H9 (cell line): ENCODE data around the gene FBRSL1. TPM values are rescaled to one million over a fixed set of nuclear protein-coding genes. Genes with fewer than 3 reads are reported as not detected.

Experiments
- DNase-seq: peaks from one replicate; pipeline ENCODE4 v3.0.0-alpha.2; 2017
- H2AFZ ChIP-seq: one replicate; pipeline ENCODE4 v1.6.1; 2013; ENCODE audit warnings: mild to moderate bottlenecking, low read length, control low read depth, moderate library complexity
- H2AK5ac ChIP-seq: 2 replicates; pipeline ENCODE4 v1.6.1; 2013; ENCODE audit warnings: low read length, control low read depth, mixed read lengths; ENCODE audit not compliant: insufficient read length
- H2BK120ac ChIP-seq: one replicate; pipeline ENCODE4 v1.6.1; 2013; ENCODE audit warnings: low read depth, mild to moderate bottlenecking, low read length, control low read depth, inconsistent platforms; ENCODE audit not compliant: poor library complexity, severe bottlenecking
- H2BK12ac ChIP-seq: 2 replicates; pipeline ENCODE4 v1.6.1; 2013; ENCODE audit warnings: low read length, control low read depth, mixed read lengths, low read depth; ENCODE audit not compliant: insufficient read length
- H2BK15ac ChIP-seq: 2 replicates; pipeline ENCODE4 v1.6.1; 2013; ENCODE audit warnings: low read depth, low read length, control low read depth
- H2BK20ac ChIP-seq: one replicate; pipeline ENCODE4 v1.6.1; 2013; ENCODE audit warnings: low read depth, mild to moderate bottlenecking, low read length, control low read depth, inconsistent platforms; ENCODE audit not compliant: poor library complexity, severe bottlenecking
- H2BK5ac ChIP-seq: 2 replicates; pipeline ENCODE4 v1.6.1; 2013; ENCODE audit warnings: low read length, control low read depth, mixed read lengths; ENCODE audit not compliant: insufficient read length
- H3K14ac ChIP-seq: 2 replicates; pipeline ENCODE4 v1.6.1; 2013; ENCODE audit warnings: low read length, control low read depth; ENCODE audit not compliant: insufficient read depth
- H3K18ac ChIP-seq: 2 replicates; pipeline ENCODE4 v1.6.1; 2013; ENCODE audit warnings: low read depth, mild to moderate bottlenecking, mixed read lengths, low read length, control low read depth; ENCODE audit not compliant: insufficient read length
- H3K23ac ChIP-seq: 2 replicates; pipeline ENCODE4 v1.6.1; 2013; ENCODE audit warnings: low read length, control low read depth, mixed read lengths, low read depth; ENCODE audit not compliant: insufficient read length
- H3K23me2 ChIP-seq: 2 replicates; pipeline ENCODE4 v1.6.1; 2013; ENCODE audit warnings: low read depth, mild to moderate bottlenecking, mixed read lengths, low read length, control low read depth; ENCODE audit not compliant: insufficient read length, poor library complexity, severe bottlenecking
- H3K27ac ChIP-seq: 2 replicates; pipeline ENCODE4 v1.5.1; 2013; ENCODE audit warnings: low read length, control low read depth, mixed read lengths, low read depth; ENCODE audit not compliant: insufficient read length
- H3K27me3 ChIP-seq: 2 replicates; pipeline ENCODE4 v1.6.1; 2013; ENCODE audit warnings: low read length, control low read depth, inconsistent platforms; ENCODE audit not compliant: insufficient read depth
- H3K4ac ChIP-seq: 2 replicates; pipeline ENCODE4 v1.6.1; 2013; ENCODE audit warnings: low read depth, mild to moderate bottlenecking, control low read depth, inconsistent platforms, low read length, moderate library complexity
- H3K4me1 ChIP-seq: 2 replicates; pipeline ENCODE4 v1.6.1; 2013; ENCODE audit warnings: low read length, control low read depth, inconsistent platforms; ENCODE audit not compliant: insufficient read depth
- H3K4me2 ChIP-seq: 2 replicates; pipeline ENCODE4 v1.6.1; 2013; ENCODE audit warnings: low read length, control low read depth, mixed read lengths; ENCODE audit not compliant: insufficient read length, insufficient read depth
- H3K56ac ChIP-seq: 2 replicates; pipeline ENCODE4 v1.6.1; 2013; ENCODE audit warnings: low read depth, mild to moderate bottlenecking, mixed read lengths, low read length, control low read depth; ENCODE audit not compliant: insufficient read length
- H3K79me1 ChIP-seq: 2 replicates; pipeline ENCODE4 v1.6.1; 2013; ENCODE audit warnings: low read depth, mild to moderate bottlenecking, moderate library complexity, low read length, control low read depth, inconsistent platforms; ENCODE audit not compliant: insufficient read depth, poor library complexity, severe bottlenecking
- H3K79me2 ChIP-seq: 2 replicates; pipeline ENCODE4 v1.6.1; 2013; ENCODE audit warnings: low read length, control low read depth, inconsistent platforms; ENCODE audit not compliant: insufficient read depth
- H3K9ac ChIP-seq: 2 replicates; pipeline ENCODE4 v1.6.1; 2013; ENCODE audit warnings: low read length, control low read depth, mixed read lengths; ENCODE audit not compliant: insufficient read length; ENCODE audit errors: extremely low read depth
- H3K9me3 ChIP-seq: one replicate; pipeline ENCODE4 v1.6.1; 2013; ENCODE audit warnings: low read depth, low read length, inconsistent platforms; ENCODE audit not compliant: control insufficient read depth
- H3T11ph ChIP-seq: one replicate; pipeline ENCODE4 v1.6.1; 2013; ENCODE audit warnings: mild to moderate bottlenecking, low read length, control low read depth, inconsistent platforms
- H4K20me1 ChIP-seq: one replicate; pipeline ENCODE4 v1.6.1; 2013; ENCODE audit not compliant: control insufficient read depth, insufficient read length, insufficient read depth
- H4K5ac ChIP-seq: 2 replicates; pipeline ENCODE4 v1.6.1; 2013; ENCODE audit warnings: low read depth, mild to moderate bottlenecking, mixed read lengths, low read length, control low read depth; ENCODE audit not compliant: insufficient read length
- H4K8ac ChIP-seq: replicated peaks from 2 replicates; pipeline ENCODE4 v1.6.1; 2013; ENCODE audit warnings: low read length, control low read depth, mixed read lengths, low read depth; ENCODE audit not compliant: insufficient read length
- H4K91ac ChIP-seq: 2 replicates; pipeline ENCODE4 v1.6.1; 2013; ENCODE audit warnings: low read depth, mild to moderate bottlenecking, moderate library complexity, mixed read lengths, low read length, control low read depth; ENCODE audit not compliant: insufficient read length
- H3K27ac Mint-ChIP-seq, 3 experiments: 2 replicates in 2 of 3; 3 replicates in 1 of 3; pipeline ENCODE4 v1.8.0; 2020 to 2021; ENCODE audit warnings: mixed read lengths in 3 of 3, mild to moderate bottlenecking in 1 of 3, moderate library complexity in 1 of 3
- H3K27me3 Mint-ChIP-seq: 2 replicates; pipeline ENCODE4 v1.8.0; 2021; ENCODE audit warnings: low read depth, mild to moderate bottlenecking, moderate library complexity, mixed read lengths
- H3K36me3 Mint-ChIP-seq, 3 experiments: 2 replicates in 2 of 3; 3 replicates in 1 of 3; pipeline ENCODE4 v1.8.0; 2020 to 2021; ENCODE audit warnings: low read depth in 3 of 3, mixed read lengths in 3 of 3; ENCODE audit not compliant: insufficient read depth in 1 of 3
- H3K4me1 Mint-ChIP-seq, 2 experiments: 2 replicates each; pipeline ENCODE4 v1.8.0; 2020; ENCODE audit warnings: mixed read lengths in 2 of 2
- H3K4me3 Mint-ChIP-seq, 2 experiments: 2 replicates in 1 of 2; 3 replicates in 1 of 2; pipeline ENCODE4 v1.8.0; 2020 to 2021; ENCODE audit warnings: mild to moderate bottlenecking in 2 of 2, mixed read lengths in 2 of 2, moderate library complexity in 1 of 2
- H3K9me3 Mint-ChIP-seq, 2 experiments: 2 replicates in 1 of 2; 3 replicates in 1 of 2; pipeline ENCODE4 v1.8.0; 2020; ENCODE audit warnings: mild to moderate bottlenecking in 2 of 2, mixed read lengths in 2 of 2, moderate library complexity in 1 of 2
- CTCF ChIP-seq: fragments of 200-600 bp; sonication (generic); conservative IDR thresholded peaks from 3 replicates; pipeline ENCODE4 v1.8.0; 2021; ENCODE audit warnings: antibody characterized with exemption, mild to moderate bottlenecking
- WGBS: extraction: QIAGEN DNeasy Blood & Tissue Kit; methylation state at CpG from one replicate; pipeline ENCODE4 v1.1.7; 2013; ENCODE audit warnings: missing lambda C conversion rate, low lambda C conversion rate, mixed read lengths; ENCODE audit not compliant: insufficient read length; ENCODE audit errors: extremely low coverage; 5-methylcytosine and 5-hydroxymethylcytosine counted together
- total RNA-seq: library from RNA; stranded (reverse); gene quantifications from 2 replicates; pipeline ENCODE4 v1.2.1, GENCODE V29; 2021

The FBRSL1 gene
- total RNA-seq, 1 experiment from 2014 or later = 90.8 TPM

GRCh38 chr12:132554845-132555630 lies 65.1 kb downstream of the FBRSL1 start:
- DNase-seq = no peak
- no peak overlapping the region for H2BK12ac ChIP-seq
- H3K27ac ChIP-seq = no peak overlapping the region
- no peaks in the 10 kb centered on the region for H3K9me3 ChIP-seq
- no peak overlapping the region for H2BK5ac ChIP-seq
- no peaks in the 10 kb centered on the region for H3K4me1 ChIP-seq
- H2BK15ac ChIP-seq = no peak overlapping the region
- no peak overlapping the region for H3K9ac ChIP-seq
- H3K27me3 Mint-ChIP-seq = peaks cover 93% of the 10 kb centered on the region
- no peak overlapping the region for H4K8ac ChIP-seq
- no peak overlapping the region for H3K4me3 Mint-ChIP-seq
- no peak overlapping the region for H3K18ac ChIP-seq
- no peaks in the 10 kb centered on the region for H3K23me2 ChIP-seq
- H2BK120ac ChIP-seq = no peak overlapping the region
- no peak overlapping the region for H3K4me2 ChIP-seq
- no peak overlapping the region for H2AFZ ChIP-seq
- no peak overlapping the region for H2BK20ac ChIP-seq
- H3T11ph ChIP-seq = no peak overlapping the region
- no peak overlapping the region for H3K23ac ChIP-seq
- no peak overlapping the region for H3K4ac ChIP-seq
- H3K4me1 Mint-ChIP-seq = peaks cover 6 to 10% of the 10 kb centered on the region in 2 experiments
- H3K36me3 Mint-ChIP-seq = peaks cover 0 to 2% (median 0%) of the 10 kb centered on the region in 3 experiments; a peak in 2 of 7 replicates
- H3K79me1 ChIP-seq = no peaks in the 10 kb centered on the region
- no peaks in the 10 kb centered on the region for H4K20me1 ChIP-seq
- no peak overlapping the region for H3K56ac ChIP-seq
- no peak overlapping the region for H2AK5ac ChIP-seq
- H3K9me3 Mint-ChIP-seq = no peaks in the 10 kb centered on the region
- no peak overlapping the region for H3K27ac Mint-ChIP-seq
- no CpG with 5 or more reads among the region's 53 CpGs for WGBS
- no peak overlapping the region for H4K91ac ChIP-seq
- TF ChIP-seq CTCF = peak; percentile 60
- peaks cover 13% of the 10 kb centered on the region; the same call in 1 of the 2 replicates for H3K27me3 ChIP-seq
- no peak overlapping the region for H3K14ac ChIP-seq
- no peaks in the 10 kb centered on the region for H3K79me2 ChIP-seq
- no peak overlapping the region for H4K5ac ChIP-seq
